WTC11 (cell line): ENCODE measurements around the gene MIPEP.

Source experiments
- CREB1 ChIP-seq: sonication (generic); formaldehyde crosslinking; IDR thresholded peaks from 2 replicates; pipeline ENCODE4 v1.8.0; 2023; ENCODE audit warnings: mild to moderate bottlenecking, missing genetic modification reagents
- CREM ChIP-seq: sonication (generic); formaldehyde crosslinking; IDR thresholded peaks from 2 replicates; pipeline ENCODE4 v1.8.1; 2022; ENCODE audit warnings: mild to moderate bottlenecking, missing genetic modification reagents, moderate library complexity
- CTCF ChIP-seq: fragments of 200-600 bp; IDR thresholded peaks from 2 replicates; pipeline ENCODE4 v1.8.0; 2022; ENCODE audit warnings: antibody characterized with exemption
- NFYB ChIP-seq: sonication (generic); formaldehyde crosslinking; conservative IDR thresholded peaks from 2 replicates; pipeline ENCODE4 v1.8.0; 2022; ENCODE audit warnings: low read depth, missing genetic modification reagents
- NR3C1 ChIP-seq: sonication (generic); formaldehyde crosslinking; conservative IDR thresholded peaks from 2 replicates; pipeline ENCODE4 v1.8.1; 2023; ENCODE audit warnings: low read depth, mild to moderate bottlenecking, missing genetic modification reagents
- PREB ChIP-seq: sonication (generic); formaldehyde crosslinking; IDR thresholded peaks from 2 replicates; pipeline ENCODE4 v1.8.1; 2022; ENCODE audit warnings: mild to moderate bottlenecking, missing genetic modification reagents, moderate library complexity, borderline replicate concordance
- ZNF138 ChIP-seq: sonication (generic); formaldehyde crosslinking; conservative IDR thresholded peaks from 2 replicates; pipeline ENCODE4 v1.8.1; 2022; ENCODE audit warnings: mild to moderate bottlenecking, moderate library complexity, missing genetic modification reagents
- ZNF423 ChIP-seq: fragments of 250-450 bp; sonication (Bioruptor Pico); IDR thresholded peaks from 2 replicates; pipeline ENCODE4 v2.1.2; 2022; ENCODE audit warnings: mild to moderate bottlenecking, moderate library complexity

- TF ChIP-seq CTCF (no peak), NR3C1 (no peak), ZNF423 (CRISPR knock-in tag) (no peak), CREM (CRISPR knock-in tag) (no peak), ZNF138 (CRISPR knock-in tag) (no peak), PREB (CRISPR knock-in tag) (no peak), CREB1 (CRISPR knock-in tag) (no peak), NFYB (CRISPR knock-in tag) (no peak)
Observed at GRCh38 chr13:23849670-23850069, 39.5 kb downstream of the MIPEP start.
